ENCODE data around the gene BICRAL.

GRCh38 chr6:42791706-42792320 lies 10.0 kb downstream of the BICRAL start:
- TF ChIP-seq CTCF (conservative IDR thresholded peaks at IDR 0.05; ENCODE audit: low read depth, low read length), result no peak
- TF ChIP-seq SMC3 (IDR thresholded peaks at IDR 0.05; ENCODE audit: low read depth, low read length), result no peak
